ENCODE measurements around the gene USP12.

GRCh38 chr13:27120811-27121210 is 50.8 kb downstream of the USP12 start:
- TF ChIP-seq EZH2phosphoT487 (IDR thresholded peaks at IDR 0.05; ENCODE audit: unreplicated experiment) (no peak), STAT1 (IDR thresholded peaks at IDR 0.05; ENCODE audit: unreplicated experiment) (no peak), CTCF (conservative IDR thresholded peaks at IDR 0.05; ENCODE audit: low read depth in 2 of 2) (no peak), EZH2 (IDR thresholded peaks at IDR 0.05; ENCODE audit: low read depth, unreplicated experiment) (no peak), POLR2AphosphoS5 (IDR thresholded peaks at IDR 0.05; ENCODE audit: low read depth) (no peak), REST (IDR thresholded peaks at IDR 0.05; ENCODE audit: unreplicated experiment) (no peak), CREB1 (CRISPR knock-in tag; IDR thresholded peaks at IDR 0.05; ENCODE audit: low read depth) (no peak)

Measured in GM23338 (cell line).